Karpas-422 (cell line): ENCODE measurements around the gene CANT1. TPM values are rescaled to one million over a fixed set of nuclear protein-coding genes. Genes with fewer than 3 reads are reported as not detected.

Experiments used
- DNase-seq: peaks from one replicate; pipeline ENCODE4 v3.0.0-alpha.2; 2015
- H2AFZ ChIP-seq: fragments of 200-600 bp; sonication (generic); 2 replicates; pipeline ENCODE4 v1.6.1; 2014; ENCODE audit warnings: antibody characterized with exemption, low read length, mixed read lengths
- H3K27ac ChIP-seq: fragments of 200-600 bp; sonication (generic); 2 replicates; pipeline ENCODE4 v1.5.1; 2014; ENCODE audit warnings: mild to moderate bottlenecking, low read length, moderate library complexity
- H3K27me3 ChIP-seq: fragments of 200-600 bp; sonication (generic); 2 replicates; pipeline ENCODE4 v1.6.1; 2014; ENCODE audit warnings: low read length, mixed read lengths
- H3K36me3 ChIP-seq: fragments of 200-600 bp; sonication (generic); 2 replicates; pipeline ENCODE4 v1.6.1; 2014; ENCODE audit warnings: low read length, mixed read lengths; ENCODE audit not compliant: insufficient read depth
- H3K4me1 ChIP-seq: fragments of 200-600 bp; sonication (generic); 2 replicates; pipeline ENCODE4 v1.6.1; 2014; ENCODE audit warnings: mild to moderate bottlenecking, low read length, mixed read lengths
- H3K4me2 ChIP-seq: fragments of 200-600 bp; sonication (generic); 2 replicates; pipeline ENCODE4 v1.6.1; 2014; ENCODE audit warnings: low read length, low read depth, mild to moderate bottlenecking; ENCODE audit not compliant: poor library complexity, severe bottlenecking
- H3K4me3 ChIP-seq: fragments of 200-600 bp; sonication (generic); 2 replicates; pipeline ENCODE4 v1.5.1; 2014; ENCODE audit warnings: mild to moderate bottlenecking, antibody characterized with exemption, low read length, mixed read lengths
- H3K79me2 ChIP-seq: fragments of 200-600 bp; sonication (generic); 2 replicates; pipeline ENCODE4 v1.6.1; 2014; ENCODE audit warnings: mild to moderate bottlenecking, low read length, mixed read lengths
- H3K9ac ChIP-seq: fragments of 200-600 bp; sonication (generic); 2 replicates; pipeline ENCODE4 v1.6.0; 2014; ENCODE audit warnings: low read length
- H3K9me2 ChIP-seq: fragments of 200-600 bp; sonication (generic), shearing (Covaris generic); replicated peaks from 2 replicates; pipeline ENCODE4 v1.6.0; 2014; ENCODE audit warnings: mild to moderate bottlenecking, low read length, moderate library complexity; ENCODE audit not compliant: insufficient read depth
- H3K9me3 ChIP-seq: fragments of 300-700, 200-600 bp; sonication (generic); 2 replicates; pipeline ENCODE4 v1.6.1; 2014; ENCODE audit warnings: low read length, mixed read lengths
- H4K20me1 ChIP-seq: fragments of 200-600 bp; sonication (generic); 2 replicates; pipeline ENCODE4 v1.6.1; 2014; ENCODE audit warnings: mild to moderate bottlenecking, antibody characterized with exemption, low read length, low read depth; ENCODE audit not compliant: insufficient read depth
- total RNA-seq: library from RNA; depleted of rRNA; stranded (reverse); fragments of >200 nt; shearing (Covaris generic); gene quantifications from 2 replicates; pipeline ENCODE4 v1.2.3, GENCODE V29; 2014; ENCODE audit warnings: low replicate concordance

The CANT1 gene
- total RNA-seq, 1 experiment from 2014 or later = 22.7 TPM

- no peak overlapping the region for H3K9ac ChIP-seq
Measured at GRCh38 chr17:79003661-79004411, 5.7 kb downstream of the CANT1 start.

GRCh38 chr17:79002796-79003593 lies 6.6 kb downstream of the CANT1 start:
- H3K9ac ChIP-seq = no peak overlapping the region
- H3K9me3 ChIP-seq = no peaks in the 10 kb centered on the region

More at GRCh38 chr17:79003661-79004411, 5.7 kb downstream of the CANT1 start:
- peaks cover 20% of the 10 kb centered on the region for H3K4me1 ChIP-seq
- no peak overlapping the region for H3K4me3 ChIP-seq
- H3K79me2 ChIP-seq = peaks cover 79% of the 10 kb centered on the region
- no peaks in the 10 kb centered on the region for H3K9me3 ChIP-seq
- DNase-seq = no peak
- no peak overlapping the region for H3K27ac ChIP-seq
- H3K36me3 ChIP-seq = no peaks in the 10 kb centered on the region
- peaks cover 27% of the 10 kb centered on the region for H4K20me1 ChIP-seq
- H3K9me2 ChIP-seq = no peaks in the 10 kb centered on the region
- no peak overlapping the region for H3K4me2 ChIP-seq
- no peaks in the 10 kb centered on the region for H3K27me3 ChIP-seq
- H2AFZ ChIP-seq = no peak overlapping the region

GRCh38 chr17:79002291-79002690 lies 7.3 kb downstream of the CANT1 start:
- H4K20me1 ChIP-seq = peaks cover 29% of the 10 kb centered on the region
- no peak overlapping the region for H3K27ac ChIP-seq
- no peak overlapping the region for H2AFZ ChIP-seq
- no peak for DNase-seq
- H3K27me3 ChIP-seq = no peaks in the 10 kb centered on the region
- H3K9me3 ChIP-seq = no peaks in the 10 kb centered on the region
- H3K9me2 ChIP-seq = no peaks in the 10 kb centered on the region
- peaks cover 65% of the 10 kb centered on the region for H3K79me2 ChIP-seq
- H3K4me2 ChIP-seq = no peak overlapping the region
- no peak overlapping the region for H3K4me3 ChIP-seq
- peaks cover 9% of the 10 kb centered on the region for H3K4me1 ChIP-seq
- no peaks in the 10 kb centered on the region for H3K36me3 ChIP-seq
- H3K9ac ChIP-seq = no peak overlapping the region

More at GRCh38 chr17:79002796-79003593, 6.6 kb downstream of the CANT1 start:
- H2AFZ ChIP-seq = no peak overlapping the region
- peaks cover 12% of the 10 kb centered on the region for H3K4me1 ChIP-seq
- H3K27me3 ChIP-seq = no peaks in the 10 kb centered on the region
- H3K4me3 ChIP-seq = no peak overlapping the region
- no peak overlapping the region for H3K27ac ChIP-seq
- no peaks in the 10 kb centered on the region for H3K36me3 ChIP-seq
- H4K20me1 ChIP-seq = peaks cover 29% of the 10 kb centered on the region
- peaks cover 72% of the 10 kb centered on the region for H3K79me2 ChIP-seq
- no peaks in the 10 kb centered on the region for H3K9me2 ChIP-seq
- no peak for DNase-seq
- no peak overlapping the region for H3K4me2 ChIP-seq

- DNase-seq = no peak
- H3K36me3 ChIP-seq = no peaks in the 10 kb centered on the region
- peaks cover 31% of the 10 kb centered on the region for H4K20me1 ChIP-seq
- H3K27ac ChIP-seq = no peak overlapping the region
- no peaks in the 10 kb centered on the region for H3K9me2 ChIP-seq
- H3K9ac ChIP-seq = no peak overlapping the region
- H3K79me2 ChIP-seq = peaks cover 56% of the 10 kb centered on the region
- H3K4me1 ChIP-seq = peaks cover 9% of the 10 kb centered on the region
- H3K4me2 ChIP-seq = no peak overlapping the region
- no peaks in the 10 kb centered on the region for H3K9me3 ChIP-seq
- H3K4me3 ChIP-seq = no peak overlapping the region
- H3K27me3 ChIP-seq = no peaks in the 10 kb centered on the region
- no peak overlapping the region for H2AFZ ChIP-seq
Measured at GRCh38 chr17:79001190-79002020, 8.2 kb downstream of the CANT1 start.

GRCh38 chr17:79000396-79001189 lies 9.0 kb downstream of the CANT1 start:
- peaks cover 48% of the 10 kb centered on the region for H3K79me2 ChIP-seq
- H3K4me1 ChIP-seq = peaks cover 9% of the 10 kb centered on the region
- H3K9ac ChIP-seq = no peak overlapping the region
- no peaks in the 10 kb centered on the region for H3K36me3 ChIP-seq
- no peak overlapping the region for H3K4me3 ChIP-seq
- no peaks in the 10 kb centered on the region for H3K9me2 ChIP-seq
- H3K27me3 ChIP-seq = no peaks in the 10 kb centered on the region
- no peak for DNase-seq
- H3K4me2 ChIP-seq = no peak overlapping the region
- no peaks in the 10 kb centered on the region for H3K9me3 ChIP-seq
- no peak overlapping the region for H2AFZ ChIP-seq
- peaks cover 34% of the 10 kb centered on the region for H4K20me1 ChIP-seq
- no peak overlapping the region for H3K27ac ChIP-seq

GRCh38 chr17:78999947-79000395 lies 9.6 kb downstream of the CANT1 start:
- peaks cover 42% of the 10 kb centered on the region for H3K79me2 ChIP-seq

GRCh38 chr17:78999056-78999768 lies 10.4 kb downstream of the CANT1 start:
- peaks cover 9% of the 10 kb centered on the region for H3K4me1 ChIP-seq
- H3K9me2 ChIP-seq = no peaks in the 10 kb centered on the region
- H3K4me3 ChIP-seq = no peak overlapping the region
- no peak overlapping the region for H3K27ac ChIP-seq
- no peaks in the 10 kb centered on the region for H3K9me3 ChIP-seq
- H4K20me1 ChIP-seq = peaks cover 34% of the 10 kb centered on the region
- H3K27me3 ChIP-seq = no peaks in the 10 kb centered on the region
- peaks cover 42% of the 10 kb centered on the region for H3K79me2 ChIP-seq
- no peak overlapping the region for H3K4me2 ChIP-seq
- H2AFZ ChIP-seq = no peak overlapping the region
- no peak overlapping the region for H3K9ac ChIP-seq
- H3K36me3 ChIP-seq = no peaks in the 10 kb centered on the region
- no peak for DNase-seq

More at GRCh38 chr17:78999947-79000395, 9.6 kb downstream of the CANT1 start:
- no peak overlapping the region for H3K4me2 ChIP-seq
- H4K20me1 ChIP-seq = peaks cover 34% of the 10 kb centered on the region
- no peaks in the 10 kb centered on the region for H3K27me3 ChIP-seq
- no peaks in the 10 kb centered on the region for H3K9me3 ChIP-seq
- H3K9me2 ChIP-seq = no peaks in the 10 kb centered on the region
- H3K4me3 ChIP-seq = no peak overlapping the region
- H2AFZ ChIP-seq = no peak overlapping the region
- H3K9ac ChIP-seq = no peak overlapping the region
- DNase-seq = no peak
- no peaks in the 10 kb centered on the region for H3K36me3 ChIP-seq
- H3K4me1 ChIP-seq = peaks cover 9% of the 10 kb centered on the region
- H3K27ac ChIP-seq = no peak overlapping the region
